GM23248 (cell line): Measurements from ENCODE around the gene UNC93A. TPM values are rescaled to one million over a fixed set of nuclear protein-coding genes. Genes with fewer than 3 reads are reported as not detected.
"Not testable (repeated sequence)": the region's sequence is repeated elsewhere in the genome, so short reads cannot be mapped to it uniquely, and the experiment has no call there.

Source experiments
- DNase-seq: peaks from one replicate; pipeline ENCODE4 v3.0.0-alpha.2; 2015
- H2AFZ ChIP-seq: fragments of 200-600 bp; sonication (generic); 2 replicates; pipeline ENCODE4 v1.6.1; 2016; ENCODE audit warnings: antibody characterized with exemption
- H3F3A ChIP-seq: fragments of 200-600 bp; sonication (generic); 2 replicates; pipeline ENCODE4 v1.6.1; 2016; ENCODE audit warnings: mild to moderate bottlenecking, antibody characterized with exemption, mixed run types; ENCODE audit not compliant: insufficient read depth
- H3K27ac ChIP-seq: fragments of 200-600 bp; sonication (generic); 2 replicates; pipeline ENCODE4 v1.5.1; 2016; ENCODE audit warnings: mild to moderate bottlenecking
- H3K27me3 ChIP-seq: fragments of 200-600 bp; sonication (generic); replicated peaks from 2 replicates; pipeline ENCODE4 v1.6.1; 2016; ENCODE audit warnings: mild to moderate bottlenecking; ENCODE audit not compliant: insufficient read depth
- H3K36me3 ChIP-seq: fragments of 200-600 bp; sonication (generic); 2 replicates; pipeline ENCODE4 v1.6.1; 2016; ENCODE audit warnings: low read depth, mild to moderate bottlenecking
- H3K4me1 ChIP-seq: fragments of 200-600 bp; sonication (generic); 2 replicates; pipeline ENCODE4 v1.6.1; 2016; ENCODE audit warnings: mild to moderate bottlenecking; ENCODE audit not compliant: insufficient read depth
- H3K4me2 ChIP-seq: fragments of 200-600 bp; sonication (generic); one replicate; pipeline ENCODE4 v1.6.1; 2016; ENCODE audit warnings: mild to moderate bottlenecking; ENCODE audit not compliant: unreplicated experiment
- H3K4me3 ChIP-seq: fragments of 200-600 bp; sonication (generic); 2 replicates; pipeline ENCODE4 v1.5.1; 2016; ENCODE audit warnings: mild to moderate bottlenecking
- H3K79me2 ChIP-seq: fragments of 200-600 bp; sonication (generic); 2 replicates; pipeline ENCODE4 v1.6.1; 2016; ENCODE audit warnings: mild to moderate bottlenecking; ENCODE audit not compliant: insufficient read depth
- H3K9ac ChIP-seq: fragments of 200-600 bp; sonication (generic); 2 replicates; pipeline ENCODE4 v1.6.1; 2016; ENCODE audit warnings: mild to moderate bottlenecking
- H3K9me2 ChIP-seq: fragments of 200-600 bp; sonication (generic); 2 replicates; pipeline ENCODE4 v1.6.1; 2016; ENCODE audit warnings: mixed run types, mild to moderate bottlenecking, moderate library complexity; ENCODE audit not compliant: insufficient read depth
- H3K9me3 ChIP-seq: fragments of 200-600 bp; sonication (generic); one replicate; pipeline ENCODE4 v1.6.1; 2017; ENCODE audit warnings: low read depth
- H4K20me1 ChIP-seq: fragments of 200-600 bp; sonication (generic); 2 replicates; pipeline ENCODE4 v1.6.0; 2016; ENCODE audit not compliant: insufficient read depth
- EZH2 ChIP-seq: fragments of 200-600 bp; sonication (generic); IDR thresholded peaks from 2 replicates; pipeline ENCODE4 v1.6.1; 2018; ENCODE audit warnings: antibody characterized with exemption, mild to moderate bottlenecking; ENCODE audit not compliant: insufficient read depth, poor library complexity, severe bottlenecking
- EZH2phosphoT487 ChIP-seq: fragments of 200-600 bp; sonication (generic); IDR thresholded peaks from 2 replicates; pipeline ENCODE4 v1.6.1; 2018; ENCODE audit warnings: antibody characterized with exemption, moderate library complexity, mild to moderate bottlenecking, low read depth; ENCODE audit not compliant: insufficient read depth
- WGBS, 2 experiments: methylation state at CpG; one replicate each; pipeline ENCODE4 v1.1.6; 2015 to 2017; ENCODE audit warnings: low lambda C conversion rate in 2 of 2, low coverage in 1 of 2; ENCODE audit errors: missing lambda C conversion rate in 2 of 2; 5-methylcytosine and 5-hydroxymethylcytosine counted together
- in situ Hi-C: fragments of 300-500 bp; cut with MboI; formaldehyde crosslinking; loops from 2 replicates; pipeline ENCODE4 v1.15.0; 2020
- polyA plus RNA-seq: library from polyadenylated mRNA; unstranded; fragments of >200 nt; fragmentation: Nextera tagmentation; extraction: Ambion mirVana; gene quantifications from 2 replicates; pipeline ENCODE4 v1.2.1, GENCODE V29; 2016
- total RNA-seq: library from RNA; depleted of rRNA; stranded (reverse); fragments of >200 nt; shearing (Covaris generic); gene quantifications from 2 replicates; pipeline ENCODE4 v1.2.3, GENCODE V29; 2014

The UNC93A gene
- total and polyA plus RNA-seq, 2 experiments from 2014 or later, result not detected

DNA sequence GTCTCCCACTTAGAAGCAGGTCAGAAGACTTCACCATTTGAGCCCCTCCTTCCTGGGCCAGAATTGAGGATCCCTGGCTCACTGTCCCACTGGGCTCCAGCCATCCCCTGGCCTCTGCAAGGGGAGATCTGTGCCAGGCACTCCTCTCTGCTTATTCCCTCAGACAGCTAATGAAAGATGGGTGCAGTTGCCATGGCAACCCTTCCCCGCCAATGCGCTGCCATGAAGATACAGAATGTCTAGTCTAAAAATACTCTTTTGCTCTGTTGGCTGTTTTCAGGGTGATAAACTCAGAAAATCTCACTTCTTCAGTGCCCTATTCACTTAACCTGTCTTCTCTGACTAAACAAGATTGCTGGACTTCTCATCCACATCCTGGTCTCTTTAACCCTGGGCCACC lies 20.2 kb downstream of the UNC93A start:
- Histone ChIP-seq H3K9me2 (no peaks in the 10 kb centered on the region), H3K9ac (no peak overlapping the region), H3K27me3 (no peaks in the 10 kb centered on the region), H3K27ac (no peak overlapping the region), H2AFZ (no peak overlapping the region), H3K4me3 (no peak overlapping the region), H3K9me3 (no peaks in the 10 kb centered on the region), H3K4me1 (no peaks in the 10 kb centered on the region), H4K20me1 (no peaks in the 10 kb centered on the region), H3F3A (no peaks in the 10 kb centered on the region), H3K36me3 (no peaks in the 10 kb centered on the region), H3K79me2 (no peaks in the 10 kb centered on the region), H3K4me2 (no peak overlapping the region)
- WGBS, 2 experiments, result 13 to 22% methylated on average over 2 of the region's 2 CpGs
- in situ Hi-C loops, result no loop called here
- no peak for TF ChIP-seq EZH2
- no peak for TF ChIP-seq EZH2phosphoT487
- DNase-seq, result no peak

DNA sequence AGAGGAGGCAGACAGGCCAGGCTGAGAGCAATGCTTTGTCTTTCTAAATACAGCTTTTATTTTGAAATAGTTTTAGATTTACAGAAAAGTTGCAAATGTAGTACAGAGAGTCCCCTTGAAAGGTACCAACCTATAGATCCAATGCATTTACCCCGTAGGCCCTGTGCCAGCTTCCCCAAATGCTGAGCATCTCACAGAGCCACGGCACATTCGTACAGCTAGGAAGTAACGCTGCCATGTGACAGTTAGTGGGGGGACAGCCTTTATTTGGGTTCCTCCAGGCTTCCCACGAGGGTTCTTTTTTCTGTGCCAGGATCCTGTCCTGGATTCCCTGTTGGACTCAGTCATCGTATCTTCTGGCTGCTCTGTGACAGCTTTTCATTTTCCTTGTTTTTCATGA lies 20.6 kb downstream of the UNC93A start:
- 23 to 29% methylated on average over 6 of the region's 6 CpGs for WGBS, 2 experiments
- in situ Hi-C loops, H3F3A ChIP-seq: not testable (repeated sequence)

GRCh38 chr6:167314180-167314821 lies 23.2 kb downstream of the UNC93A start:
- no peak overlapping the region for H3K9ac ChIP-seq
- no peak overlapping the region for H2AFZ ChIP-seq
- no peaks in the 10 kb centered on the region for H3K4me1 ChIP-seq
- H3K36me3 ChIP-seq, result no peaks in the 10 kb centered on the region
- no peak for TF ChIP-seq EZH2
- TF ChIP-seq EZH2phosphoT487, result no peak
- H3K79me2 ChIP-seq, result no peaks in the 10 kb centered on the region
- H3K4me2 ChIP-seq, result no peak overlapping the region
- H3K9me2 ChIP-seq, result no peaks in the 10 kb centered on the region
- 45 to 53% methylated on average over 11 of the region's 11 CpGs for WGBS, 2 experiments
- no peaks in the 10 kb centered on the region for H3K27me3 ChIP-seq
- no peak overlapping the region for H3K27ac ChIP-seq
- no peaks in the 10 kb centered on the region for H3F3A ChIP-seq
- H4K20me1 ChIP-seq, result no peaks in the 10 kb centered on the region
- DNase-seq, result no peak
- no peak overlapping the region for H3K4me3 ChIP-seq
- H3K9me3 ChIP-seq, result no peaks in the 10 kb centered on the region
- in situ Hi-C loops, result no loop called here

More for the DNA sequence above, 20.6 kb downstream of the UNC93A start:
- H3K27ac ChIP-seq, H3K4me2 ChIP-seq, H3K9ac ChIP-seq, H3K79me2 ChIP-seq, H3K9me3 ChIP-seq, H3K27me3 ChIP-seq, H3K4me1 ChIP-seq, H4K20me1 ChIP-seq, H3K36me3 ChIP-seq, H3K4me3 ChIP-seq, H3K9me2 ChIP-seq, H2AFZ ChIP-seq, DNase-seq: not testable (repeated sequence)

GRCh38 chr6:167317172-167317571 lies 26.1 kb downstream of the UNC93A start:
- Histone ChIP-seq H3K36me3 (no peaks in the 10 kb centered on the region), H3K79me2 (no peaks in the 10 kb centered on the region), H3K4me1 (no peaks in the 10 kb centered on the region), H3K9me3 (no peaks in the 10 kb centered on the region), H3K9me2 (no peaks in the 10 kb centered on the region), H4K20me1 (no peaks in the 10 kb centered on the region), H3K4me3 (no peak overlapping the region), H3K27me3 (no peaks in the 10 kb centered on the region), H2AFZ (no peak overlapping the region), H3K4me2 (no peak overlapping the region), H3F3A (no peaks in the 10 kb centered on the region), H3K9ac (no peak overlapping the region), H3K27ac (no peak overlapping the region)
- WGBS, 2 experiments, result 37 to 42% methylated on average over 9 of the region's 9 CpGs
- in situ Hi-C loops, result no loop called here
- no peak for DNase-seq
- TF ChIP-seq EZH2 (no peak), EZH2phosphoT487 (no peak)

DNA sequence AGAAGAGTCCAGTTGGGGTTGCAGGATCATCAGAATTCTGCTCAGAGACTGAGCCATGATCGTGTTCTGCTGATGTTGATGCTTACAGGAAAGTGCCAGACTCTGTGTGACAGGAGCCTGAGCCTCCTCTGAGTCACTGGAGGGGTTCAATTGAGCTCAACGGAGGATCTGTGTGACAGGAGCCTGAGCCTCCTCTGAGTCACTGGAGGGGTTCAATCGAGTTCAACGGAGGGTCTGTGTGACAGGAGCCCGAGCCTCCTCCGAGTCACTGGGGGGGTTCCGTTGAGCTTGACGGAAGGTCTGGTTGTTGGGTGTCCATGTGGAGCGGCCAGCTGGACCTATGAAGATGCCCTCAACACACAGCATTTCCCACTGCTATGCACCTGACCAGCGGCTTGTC lies 27.2 kb downstream of the UNC93A start:
- H3K4me3 ChIP-seq, result not testable (repeated sequence)

GRCh38 chr6:167318856-167319255 lies 27.7 kb downstream of the UNC93A start:
- H3K9me3 ChIP-seq, in situ Hi-C loops: not testable (repeated sequence)
- WGBS, 2 experiments, result 61% methylated on average over 8 to 10 of the region's 10 CpGs

More for the DNA sequence above, 27.2 kb downstream of the UNC93A start:
- H3K9me2 ChIP-seq, H4K20me1 ChIP-seq, in situ Hi-C loops, H3K79me2 ChIP-seq, H3K27me3 ChIP-seq, H3K4me1 ChIP-seq, H3K27ac ChIP-seq, H3K9ac ChIP-seq, DNase-seq, H3K4me2 ChIP-seq, H3K36me3 ChIP-seq, H3K9me3 ChIP-seq, H3F3A ChIP-seq, H2AFZ ChIP-seq: not testable (repeated sequence)
- 36 to 46% methylated on average over 9 to 10 of the region's 10 CpGs for WGBS, 2 experiments

More at GRCh38 chr6:167318856-167319255, 27.7 kb downstream of the UNC93A start:
- H3K36me3 ChIP-seq, H3K27ac ChIP-seq, H4K20me1 ChIP-seq, H3F3A ChIP-seq, DNase-seq, H3K9ac ChIP-seq, H2AFZ ChIP-seq, H3K4me1 ChIP-seq, H3K79me2 ChIP-seq, H3K4me2 ChIP-seq, H3K27me3 ChIP-seq, H3K9me2 ChIP-seq, H3K4me3 ChIP-seq: not testable (repeated sequence)
